Adrenal gland (tissue), 12 donors: ENCODE data around the gene ACOT13. TPM values are rescaled to one million over a fixed set of nuclear protein-coding genes. Genes with fewer than 3 reads are reported as not detected.
"Not testable (repeated sequence)": the region's sequence is repeated elsewhere in the genome, so short reads cannot be mapped to it uniquely, and the experiment has no call there.

ENCODE experiments used
- DNase-seq, 7 donors: peaks; one replicate each; pipeline ENCODE4 v3.0.0-alpha.2; 2019 to 2020
- H3K27ac ChIP-seq, 5 donors: fragments of 200-600 bp; sonication (generic) in 4 of 5; 1 replicate in 3 of 5; 2 replicates in 2 of 5; pipeline versions ENCODE4 v1.5.1 to v1.8.0; 2016 to 2020; ENCODE audit warnings: mild to moderate bottlenecking in 1 of 5
- H3K27me3 ChIP-seq: fragments of 200-600 bp; 2 replicates; pipeline ENCODE4 v1.8.0; 2021
- H3K36me3 ChIP-seq, 2 donors: fragments of 200-600 bp; replicated peaks in 1 of 2; 1 replicate in 1 of 2; 2 replicates in 1 of 2; pipeline versions ENCODE4 v1.5.1 to v1.8.0; 2018 to 2022
- H3K4me1 ChIP-seq, 2 donors: fragments of 200-600 bp; replicated peaks in 1 of 2; 1 replicate in 1 of 2; 2 replicates in 1 of 2; pipeline versions ENCODE4 v1.5.1 to v1.8.0; 2018 to 2021
- H3K4me3 ChIP-seq, 4 donors: fragments of 200-600 bp; sonication (generic) in 3 of 4; one replicate each; pipeline ENCODE4 v1.5.1; 2016 to 2018
- H3K9me3 ChIP-seq, 3 donors: fragments of 200-600 bp; sonication (generic) in 1 of 3; replicated peaks in 1 of 3; 1 replicate in 2 of 3; 2 replicates in 1 of 3; pipeline versions ENCODE4 v1.5.1 to v1.8.0; 2016 to 2021
- POLR2A ChIP-seq, 2 donors: fragments of 450-650 bp; IDR thresholded peaks; one replicate each; pipeline ENCODE4 v1.6.1; 2017; ENCODE audit warnings: antibody characterized with exemption in 2 of 2, mild to moderate bottlenecking in 2 of 2, moderate library complexity in 1 of 2
- WGBS, 4 donors: extraction: QIAGEN DNeasy Blood & Tissue Kit in 2 of 4; methylation state at CpG; one replicate each; pipeline versions ENCODE4 v1.1.5 to v1.1.7; 2013 to 2017; 5-methylcytosine and 5-hydroxymethylcytosine counted together
- intact Hi-C, 2 donors: fragments of 100-400 bp; cut with DNase I; formaldehyde crosslinking; loops; one replicate each; pipeline versions ENCODE4 v1.14.1 to v1.15.0; 2022 to 2023
- polyA plus RNA-seq, 3 donors: library from polyadenylated mRNA; stranded (reverse); fragments of 200-250 nt in 2 of 3; fragments of 350-450 nt in 1 of 3; fragmentation: Illumina TruSeq in 1 of 3; extraction: RNeasy Lipid Tissue Mini Kit (QIAGEN cat#74804) in 1 of 3; gene quantifications; one replicate each; pipeline ENCODE4 v1.2.3, GENCODE V29; 2013 to 2014
- total RNA-seq, 9 donors: library from RNA; depleted of rRNA in 4 of 9; stranded (reverse); fragments of >200 nt in 4 of 9; fragments of 120-200 nt in 1 of 9; fragmentation: NEBNext Ultra II Directional in 1 of 9; extraction: Animal tissue kit (Norgen Biotek cat#: 25700) in 1 of 9; gene quantifications; one replicate each; pipeline versions ENCODE4 v1.1.0 to v1.2.4, GENCODE V29; 2013 to 2023
- TF ChIP-seq, protein P1 (sequence below), 6 experiments: fragments of 450-650 bp in 4 of 6; fragments of 200-600 bp in 2 of 6; sonication (generic) in 1 of 6; IDR thresholded peaks; 1 replicate in 5 of 6; 2 replicates in 1 of 6; pipeline versions ENCODE4 v1.5.1 to v1.8.0; 2016 to 2021; ENCODE audit warnings: antibody characterized with exemption in 6 of 6, mild to moderate bottlenecking in 2 of 6, moderate library complexity in 1 of 6
- donor health status: healthy with polysubstance abuse.
- donor health status: Bipolar disorder and iron deficiency.
- donor health status: DM: yes; HTN: yes; CAD: no.
- donor health status: DM: no; HTN: no; CAD: no.
- donor health status: DM: no; HTN: no; CAD: no.
- donor health status: DM: yes; HTN: yes; CAD: no.

Gene ACOT13
- total and polyA plus RNA-seq, 12 donors, result 6.9 to 104 (median 21.7) TPM

DNA sequence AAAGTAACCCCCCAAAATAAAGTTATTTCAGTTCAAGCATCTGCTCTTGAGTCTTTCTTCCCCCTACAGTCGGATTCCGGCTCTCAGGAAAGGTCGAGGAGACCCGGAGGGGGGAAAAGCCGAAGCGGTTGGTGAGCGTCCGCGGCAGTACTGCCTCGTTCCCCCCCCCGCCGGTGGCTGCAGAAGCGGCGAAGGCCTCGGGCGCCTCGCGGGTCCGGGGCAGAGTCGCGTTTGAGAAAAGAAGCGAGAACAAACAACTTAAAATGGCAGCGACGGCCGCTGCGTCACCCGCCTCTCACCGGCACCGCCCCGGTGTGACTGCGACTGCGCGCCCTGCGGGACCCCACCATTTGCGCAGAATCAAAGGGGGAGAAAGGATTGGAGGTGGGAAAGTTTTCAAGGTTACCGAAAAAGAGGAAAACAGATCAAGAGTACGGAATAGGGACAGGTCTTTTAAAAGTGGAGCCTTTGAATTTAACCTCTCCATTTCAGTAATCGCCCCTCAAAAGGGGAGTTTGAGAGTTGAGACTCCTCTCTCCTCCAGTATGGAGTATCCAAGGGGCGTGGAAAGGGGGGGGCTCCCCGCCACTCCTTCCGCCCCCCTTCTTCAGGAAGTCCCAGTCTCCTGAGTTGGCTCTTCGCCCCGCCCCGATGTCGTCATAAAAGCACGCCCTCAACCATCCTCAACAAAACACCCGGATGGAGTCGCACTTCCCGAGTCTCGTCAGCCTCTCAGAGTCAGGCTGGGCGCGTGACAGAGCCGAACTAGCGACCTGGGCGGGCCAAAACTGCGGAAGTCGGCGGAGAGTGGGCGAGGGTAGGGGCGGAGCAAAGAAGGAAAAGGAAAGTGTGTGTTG is 54.0 kb downstream of the ACOT13 start:
- Histone ChIP-seq H3K27ac (peak overlapping the region; percentile 98 to 100 (median 98)), H3K4me1 (peaks cover 33 to 35% of the 10 kb centered on the region in 2 donors), H3K27me3 (no peaks in the 10 kb centered on the region), H3K9me3 (no peaks in the 10 kb centered on the region), H3K4me3 (peak overlapping the region; percentile 73 to 100 (median 98)), H3K36me3 (peaks cover 0 to 8% of the 10 kb centered on the region in 2 donors)
- 0 to 1% (median 0%) methylated on average over 42 to 60 of the region's 60 CpGs for WGBS, 4 donors
- TF ChIP-seq, protein P1, sequence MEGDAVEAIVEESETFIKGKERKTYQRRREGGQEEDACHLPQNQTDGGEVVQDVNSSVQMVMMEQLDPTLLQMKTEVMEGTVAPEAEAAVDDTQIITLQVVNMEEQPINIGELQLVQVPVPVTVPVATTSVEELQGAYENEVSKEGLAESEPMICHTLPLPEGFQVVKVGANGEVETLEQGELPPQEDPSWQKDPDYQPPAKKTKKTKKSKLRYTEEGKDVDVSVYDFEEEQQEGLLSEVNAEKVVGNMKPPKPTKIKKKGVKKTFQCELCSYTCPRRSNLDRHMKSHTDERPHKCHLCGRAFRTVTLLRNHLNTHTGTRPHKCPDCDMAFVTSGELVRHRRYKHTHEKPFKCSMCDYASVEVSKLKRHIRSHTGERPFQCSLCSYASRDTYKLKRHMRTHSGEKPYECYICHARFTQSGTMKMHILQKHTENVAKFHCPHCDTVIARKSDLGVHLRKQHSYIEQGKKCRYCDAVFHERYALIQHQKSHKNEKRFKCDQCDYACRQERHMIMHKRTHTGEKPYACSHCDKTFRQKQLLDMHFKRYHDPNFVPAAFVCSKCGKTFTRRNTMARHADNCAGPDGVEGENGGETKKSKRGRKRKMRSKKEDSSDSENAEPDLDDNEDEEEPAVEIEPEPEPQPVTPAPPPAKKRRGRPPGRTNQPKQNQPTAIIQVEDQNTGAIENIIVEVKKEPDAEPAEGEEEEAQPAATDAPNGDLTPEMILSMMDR (IDR thresholded peaks at IDR 0.05), result peak in 3 of 6 experiments; percentile 9 to 35 (median 17)
- TF ChIP-seq POLR2A (IDR thresholded peaks at IDR 0.05), result peak; percentile 99
- DNase-seq, result peak; percentile 100
- intact Hi-C loops, result no loop called here

DNA sequence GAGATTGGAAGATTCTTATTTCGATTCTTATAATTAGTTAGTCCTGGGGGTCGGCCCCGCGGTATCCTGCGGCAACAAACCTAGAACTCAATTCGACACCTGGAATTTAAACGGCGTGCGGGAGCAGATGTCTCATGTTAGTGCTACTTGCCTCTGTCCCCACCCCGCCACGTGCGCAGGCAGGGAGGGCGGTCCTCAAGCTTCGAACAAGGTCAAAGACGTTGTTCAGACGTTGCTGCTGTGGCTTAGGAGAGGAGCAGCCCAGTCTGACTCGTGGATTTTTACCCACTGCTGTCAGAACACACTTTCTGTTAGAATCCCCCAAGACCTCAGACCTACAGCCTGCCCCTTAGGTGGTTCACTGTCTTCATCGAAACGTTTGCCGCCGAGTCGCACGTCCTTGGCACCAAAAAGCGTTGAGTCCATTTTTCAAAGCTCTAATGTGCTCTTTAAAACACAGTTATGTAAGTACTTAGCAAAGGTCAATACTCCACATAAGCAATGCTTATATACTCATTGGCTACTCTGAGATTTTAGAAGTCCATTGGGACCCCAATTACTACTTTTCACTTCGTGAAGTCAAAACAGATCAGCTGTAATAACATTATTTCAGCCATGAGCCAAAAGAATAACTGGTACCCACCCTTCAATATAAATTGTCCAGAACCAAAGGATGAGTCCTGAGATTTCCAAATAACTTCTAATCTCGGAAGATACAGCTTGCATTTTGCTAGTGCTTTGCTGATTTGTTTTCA is 54.8 kb downstream of the ACOT13 start:
- peak overlapping the region; percentile 0 to 61 (median 47) for H3K4me3 ChIP-seq
- peak overlapping the region; percentile 98 to 100 (median 98) for H3K27ac ChIP-seq
- H3K36me3 ChIP-seq, result no peaks in the 10 kb centered on the region
- WGBS, 4 donors, result 2 to 4% (median 3%) methylated on average over 19 to 26 of the region's 26 CpGs
- H3K4me1 ChIP-seq, result peaks cover 26% of the 10 kb centered on the region in 2 donors
- DNase-seq, result peak in 6 of 7 donors; percentile 89 to 93 (median 92)
- no peaks in the 10 kb centered on the region for H3K27me3 ChIP-seq
- H3K9me3 ChIP-seq, result no peaks in the 10 kb centered on the region
- intact Hi-C loops, result no loop called here
- peak; percentile 91 to 98 for TF ChIP-seq POLR2A (IDR thresholded peaks at IDR 0.05)
- TF ChIP-seq, protein P1 (IDR thresholded peaks at IDR 0.05), result no peak

DNA sequence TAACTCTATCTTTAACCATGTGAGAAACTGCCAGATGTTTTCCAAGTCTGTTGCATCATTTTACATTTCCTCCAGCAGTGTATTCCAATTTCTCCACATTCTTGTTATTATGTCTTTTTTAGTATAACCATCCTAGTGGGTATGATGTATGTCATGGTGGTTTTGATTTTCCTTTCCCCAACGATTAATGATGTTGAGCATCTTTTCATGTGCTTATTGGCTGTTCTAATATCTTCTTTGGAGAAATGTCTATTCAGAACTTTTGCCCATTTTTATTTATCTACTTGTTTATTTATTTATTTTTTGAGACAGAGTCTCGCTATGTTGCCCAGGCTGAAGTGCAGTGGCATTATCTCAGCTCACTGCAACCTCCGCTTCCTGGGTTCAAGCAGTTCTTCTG is 56.4 kb downstream of the ACOT13 start:
- no peak for TF ChIP-seq POLR2A (IDR thresholded peaks at IDR 0.05)
- TF ChIP-seq, protein P1 (IDR thresholded peaks at IDR 0.05), result no peak
- H3K4me1 ChIP-seq, result peaks cover 11% of the 10 kb centered on the region in 2 donors
- no peaks in the 10 kb centered on the region for H3K9me3 ChIP-seq
- H3K36me3 ChIP-seq, result no peaks in the 10 kb centered on the region
- intact Hi-C loops, result no loop called here
- WGBS, 4 donors, result 93 to 95% (median 95%) methylated on average over 3 of the region's 3 CpGs
- H3K4me3 ChIP-seq, result no peak overlapping the region
- DNase-seq, result no peak
- H3K27ac ChIP-seq, result no peak overlapping the region
- no peaks in the 10 kb centered on the region for H3K27me3 ChIP-seq

DNA sequence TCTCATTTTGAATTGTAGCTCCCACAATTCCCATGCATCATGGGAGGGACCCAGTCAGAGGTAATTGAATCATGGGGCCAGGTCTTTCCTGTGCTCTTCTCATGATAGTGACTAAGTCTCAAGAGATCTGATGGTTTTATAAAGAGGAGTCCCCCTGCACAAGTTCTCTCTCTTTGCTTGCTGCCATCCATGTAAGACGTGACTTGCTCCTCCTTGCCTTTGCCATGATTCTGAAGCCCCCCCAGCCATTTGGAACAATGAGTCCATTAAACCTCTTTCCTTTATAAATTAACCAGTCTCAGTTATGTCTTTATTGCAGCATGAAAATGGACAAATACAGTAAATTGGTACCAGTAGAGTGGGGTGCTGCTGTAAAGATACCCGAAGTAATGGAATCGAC is 63.8 kb downstream of the ACOT13 start:
- DNase-seq, H3K9me3 ChIP-seq, H3K27me3 ChIP-seq, H3K4me1 ChIP-seq, H3K4me3 ChIP-seq, intact Hi-C loops, H3K36me3 ChIP-seq, H3K27ac ChIP-seq: not testable (repeated sequence)
- WGBS, 4 donors, result 69 to 90% (median 87%) methylated on average over 3 of the region's 3 CpGs

DNA sequence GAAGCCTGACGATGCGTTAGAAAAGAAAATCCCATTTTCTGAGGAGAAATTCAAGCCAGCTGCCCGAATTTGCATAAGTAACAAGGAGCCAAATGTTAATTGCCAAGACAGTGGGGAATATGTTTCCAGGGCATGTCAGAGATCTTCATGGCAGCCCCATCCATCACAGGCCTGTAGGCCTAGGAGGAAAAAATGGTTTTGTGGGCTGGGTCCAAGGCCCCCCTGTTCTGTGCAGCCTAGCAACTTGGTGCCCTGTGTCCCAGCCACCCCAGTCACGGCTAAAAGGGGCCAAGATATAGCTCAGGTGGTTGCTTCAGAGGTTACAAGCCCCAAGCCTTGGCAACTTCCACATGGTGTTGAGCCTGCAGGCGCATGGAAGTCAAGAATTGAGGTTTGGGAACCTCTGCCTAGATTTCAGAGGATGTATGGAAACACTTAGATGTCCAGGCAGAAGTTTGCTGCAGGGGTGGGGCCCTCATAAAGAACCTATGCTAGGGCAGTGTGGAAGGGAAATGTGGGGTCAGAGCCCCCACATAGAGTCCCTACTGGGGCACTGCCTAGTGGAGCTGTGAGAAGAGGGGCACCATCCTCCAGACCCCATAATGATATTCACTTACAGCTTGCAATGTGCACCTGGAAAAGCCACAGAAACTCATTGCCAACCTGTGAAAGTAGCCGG is 64.7 kb downstream of the ACOT13 start:
- H3K4me3 ChIP-seq, H3K4me1 ChIP-seq, intact Hi-C loops, H3K27ac ChIP-seq, H3K27me3 ChIP-seq, H3K9me3 ChIP-seq, DNase-seq, H3K36me3 ChIP-seq: not testable (repeated sequence)
- 81 to 88% (median 84%) methylated on average over 4 to 6 of the region's 6 CpGs for WGBS, 4 donors
